Measurements from ENCODE around the gene BCL2L11.

BCL2L11 gene

GRCh38 chr2:111191877-111192276, 71.2 kb downstream of the BCL2L11 start:
- no peak overlapping the region for H3K4me3 ChIP-seq (ENCODE audit: low read depth, low read length)
- TF ChIP-seq CTCF (IDR thresholded peaks at IDR 0.05; ENCODE audit: borderline replicate concordance, insufficient read depth, low read depth, low read length) = no peak

GRCh38 chr2:111192776-111193368, 72.2 kb downstream of the BCL2L11 start:
- H3K4me3 ChIP-seq (ENCODE audit: low read depth, low read length) = no peak overlapping the region

GRCh38 chr2:111194835-111195621, 74.3 kb downstream of the BCL2L11 start:
- 0 out of 2 replicates have a peak, but pooled peaks have one; percentile 23 for TF ChIP-seq CTCF (IDR thresholded peaks at IDR 0.05; ENCODE audit: borderline replicate concordance, insufficient read depth, low read depth, low read length)

More at GRCh38 chr2:111192776-111193368, 72.2 kb downstream of the BCL2L11 start:
- no peak for TF ChIP-seq CTCF (IDR thresholded peaks at IDR 0.05; ENCODE audit: borderline replicate concordance, insufficient read depth, low read depth, low read length)

GRCh38 chr2:111196435-111196834, 75.7 kb downstream of the BCL2L11 start:
- no peak for TF ChIP-seq CTCF (IDR thresholded peaks at IDR 0.05; ENCODE audit: borderline replicate concordance, insufficient read depth, low read depth, low read length)
- H3K4me3 ChIP-seq (ENCODE audit: low read depth, low read length) = no peak overlapping the region

More at GRCh38 chr2:111194835-111195621, 74.3 kb downstream of the BCL2L11 start:
- no peak overlapping the region for H3K4me3 ChIP-seq (ENCODE audit: low read depth, low read length)

GRCh38 chr2:111198701-111199100, 78.0 kb downstream of the BCL2L11 start:
- no peak for TF ChIP-seq CTCF (IDR thresholded peaks at IDR 0.05; ENCODE audit: borderline replicate concordance, insufficient read depth, low read depth, low read length)
- no peak overlapping the region for H3K4me3 ChIP-seq (ENCODE audit: low read depth, low read length)

- no peak overlapping the region for H3K4me3 ChIP-seq (ENCODE audit: low read depth, low read length)
- TF ChIP-seq CTCF (IDR thresholded peaks at IDR 0.05; ENCODE audit: borderline replicate concordance, insufficient read depth, low read depth, low read length) = no peak
These were observed 79.1 kb downstream of the BCL2L11 start for GRCh38 chr2:111199840-111200239.

Data from GM12875 (cell line).